HG03280 (cell line): ENCODE measurements around the gene ARID1B.
A peak's percentile ranks its signal among the peaks of the same experiment; 100 is the strongest.
"Not testable (repeated sequence)": the region's sequence is repeated elsewhere in the genome, so short reads cannot be mapped to it uniquely, and the experiment has no call there.

Source experiments
- ATAC-seq: cut with Tn5 transposase; IDR thresholded peaks from one replicate; pipeline ENCODE4 v1.9.1; 2021; ENCODE audit warnings: mild to moderate bottlenecking, moderate library complexity; ENCODE audit not compliant: unreplicated experiment

ARID1B gene

GRCh38 chr6:156980515-156980914, 203.3 kb downstream of the ARID1B start:
- no peak for ATAC-seq

GRCh38 chr6:156980948-156981347, 203.8 kb downstream of the ARID1B start:
- ATAC-seq: no peak

DNA sequence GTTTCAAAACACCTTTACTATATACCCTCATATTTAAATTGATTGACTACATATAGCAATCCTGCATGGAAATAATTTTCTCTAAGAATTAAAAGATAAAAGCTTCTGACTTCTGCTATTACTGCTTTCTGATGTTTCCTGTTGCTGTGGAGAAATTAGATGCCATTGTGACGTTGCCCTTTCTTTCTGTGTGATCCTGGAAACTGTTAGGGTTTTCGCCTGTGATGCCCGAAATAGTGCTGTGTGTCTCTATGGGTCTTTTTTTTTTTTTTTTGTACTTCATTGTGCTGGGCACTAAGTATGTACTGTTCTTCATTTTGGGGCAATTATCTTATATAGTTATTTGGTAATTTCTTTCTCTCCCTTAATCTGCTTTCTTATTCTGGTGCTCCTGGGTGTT, 205.0 kb downstream of the ARID1B start:
- no peak for ATAC-seq

- ATAC-seq: not testable (repeated sequence)
These were observed 205.7 kb downstream of the ARID1B start for GRCh38 chr6:156982864-156983263.

- peak; percentile 42 for ATAC-seq
These were observed 207.1 kb downstream of the ARID1B start for GRCh38 chr6:156984178-156984738.

GRCh38 chr6:156985309-156985708, 208.1 kb downstream of the ARID1B start:
- ATAC-seq: no peak

DNA sequence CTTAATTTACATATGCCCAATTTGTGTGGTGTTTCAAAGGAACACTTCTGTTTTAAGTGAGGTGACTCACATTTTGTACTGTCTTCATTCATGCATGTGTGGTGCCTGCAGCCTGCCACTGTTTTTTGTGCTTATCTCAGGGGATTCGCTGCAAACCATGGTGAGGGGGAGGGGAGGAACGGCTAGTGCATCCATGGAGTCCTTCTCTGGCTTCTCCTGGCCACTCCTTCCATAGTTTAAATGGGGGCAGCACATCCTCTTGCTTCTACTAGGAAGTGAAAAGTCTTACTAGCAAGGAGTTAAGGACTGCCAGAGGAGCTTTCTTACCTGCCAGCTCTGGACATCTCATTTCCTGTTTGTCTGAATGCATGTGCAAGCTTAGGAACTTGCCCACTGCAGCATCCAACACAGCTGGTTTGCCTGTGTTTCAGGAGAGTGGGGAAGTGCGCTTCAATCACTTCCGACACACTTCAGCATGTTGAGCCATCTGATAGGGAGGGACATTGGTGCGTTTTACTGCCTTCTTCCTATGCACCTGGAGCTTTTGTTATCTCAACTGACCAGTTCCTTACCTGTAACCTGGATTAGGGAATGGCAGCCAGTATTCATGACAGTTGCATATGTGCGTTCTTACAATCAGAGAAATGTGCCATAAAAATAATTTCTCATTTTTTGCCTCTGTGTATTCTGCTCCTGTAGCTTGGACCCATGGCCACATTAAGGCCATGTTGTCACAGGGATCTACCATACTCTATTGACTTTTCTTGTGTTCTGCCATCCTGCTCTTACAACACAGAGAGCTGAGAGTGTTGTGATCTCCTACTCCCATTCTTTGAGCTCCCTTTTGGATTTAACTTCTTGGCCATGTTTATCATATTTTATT, 211.3 kb downstream of the ARID1B start:
- ATAC-seq: peak; percentile 63

DNA sequence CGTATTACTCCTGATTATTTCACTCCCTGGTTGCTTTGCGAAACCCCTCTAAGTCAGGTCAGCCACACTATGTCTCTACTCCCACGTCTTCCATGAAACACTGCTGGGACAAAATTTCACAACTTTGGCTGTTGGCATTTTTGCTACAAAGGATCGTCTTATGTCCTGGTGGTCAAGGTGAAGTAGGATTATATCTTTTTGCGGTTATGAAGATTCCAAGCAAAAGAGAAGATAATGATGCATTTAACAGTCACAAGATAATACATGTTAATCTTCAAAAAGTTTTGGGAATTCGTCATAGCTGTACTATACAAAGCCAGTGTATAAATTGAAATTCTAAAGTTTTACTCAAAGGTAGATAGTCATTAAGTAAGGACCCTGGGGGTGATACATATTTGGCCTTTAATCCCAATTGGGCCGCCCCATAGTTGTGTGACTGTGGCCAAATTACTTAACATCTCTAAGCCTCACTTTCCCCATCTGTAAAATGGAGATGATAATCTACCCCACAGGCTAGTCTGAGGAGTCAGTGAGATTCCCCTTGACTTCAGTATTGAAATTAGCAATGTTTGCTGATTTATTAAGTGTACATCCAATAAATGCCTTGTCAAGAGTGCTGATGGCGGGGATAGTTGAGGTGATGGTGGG, 212.1 kb downstream of the ARID1B start:
- no peak for ATAC-seq

DNA sequence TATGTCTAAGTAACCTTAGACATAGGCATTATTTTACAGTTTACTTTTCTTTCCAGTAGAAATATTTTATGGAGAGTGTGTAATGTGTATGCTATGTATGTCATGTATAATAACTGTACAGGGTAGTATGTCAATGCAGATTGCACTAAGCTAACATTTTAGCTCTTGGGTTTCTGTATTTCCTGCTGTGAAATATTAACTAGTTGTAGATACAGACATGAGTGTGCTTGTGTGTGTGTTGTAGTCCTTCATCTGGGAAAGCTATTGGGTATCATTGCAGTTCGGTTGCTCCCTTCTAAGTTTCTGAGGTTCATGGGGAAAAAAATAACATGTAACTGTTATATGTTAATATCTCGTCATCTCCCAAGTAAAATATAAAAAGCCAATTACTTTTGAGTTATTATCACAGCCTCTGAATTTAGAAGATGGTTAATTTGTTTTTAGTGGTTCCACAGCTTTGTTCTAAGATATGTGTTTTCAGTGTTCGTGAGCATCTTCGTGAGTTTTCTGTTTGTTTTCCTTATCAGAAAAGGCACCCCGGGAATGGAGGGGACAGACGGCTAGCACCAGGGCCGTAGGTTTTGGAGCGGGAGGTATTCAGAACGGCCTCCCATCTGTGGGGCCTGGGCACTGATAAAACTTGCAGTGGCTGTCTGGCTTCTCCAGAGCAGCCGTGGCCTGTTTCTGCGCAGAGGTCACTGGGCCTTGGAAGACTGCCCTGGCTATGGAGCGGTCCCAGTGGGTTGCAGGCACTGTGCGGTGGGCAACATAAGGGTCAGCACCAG, 215.0 kb downstream of the ARID1B start:
- no peak for ATAC-seq

GRCh38 chr6:156993713-156994112, 216.5 kb downstream of the ARID1B start:
- no peak for ATAC-seq

GRCh38 chr6:156994215-156995076, 217.3 kb downstream of the ARID1B start:
- ATAC-seq: no peak

DNA sequence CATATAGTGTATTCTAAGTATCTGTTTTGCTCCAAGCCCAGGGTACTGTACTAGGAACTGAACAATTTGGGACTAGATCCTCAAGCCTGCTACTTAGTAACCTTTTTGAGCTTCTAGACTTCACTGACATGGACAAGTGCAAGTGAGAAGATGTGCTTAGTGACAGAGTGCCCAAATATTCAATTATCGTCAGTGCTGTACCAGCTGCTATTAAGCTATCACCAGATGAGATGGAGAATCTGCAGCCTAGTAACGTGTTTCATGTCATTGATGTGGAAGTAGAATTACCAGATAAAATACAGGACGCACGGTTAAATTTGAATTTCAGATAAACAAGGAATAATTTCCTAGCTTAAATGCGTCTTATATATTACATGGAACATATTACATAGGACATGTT, 218.3 kb downstream of the ARID1B start:
- no peak for ATAC-seq

GRCh38 chr6:156996265-156996664, 219.1 kb downstream of the ARID1B start:
- no peak for ATAC-seq

DNA sequence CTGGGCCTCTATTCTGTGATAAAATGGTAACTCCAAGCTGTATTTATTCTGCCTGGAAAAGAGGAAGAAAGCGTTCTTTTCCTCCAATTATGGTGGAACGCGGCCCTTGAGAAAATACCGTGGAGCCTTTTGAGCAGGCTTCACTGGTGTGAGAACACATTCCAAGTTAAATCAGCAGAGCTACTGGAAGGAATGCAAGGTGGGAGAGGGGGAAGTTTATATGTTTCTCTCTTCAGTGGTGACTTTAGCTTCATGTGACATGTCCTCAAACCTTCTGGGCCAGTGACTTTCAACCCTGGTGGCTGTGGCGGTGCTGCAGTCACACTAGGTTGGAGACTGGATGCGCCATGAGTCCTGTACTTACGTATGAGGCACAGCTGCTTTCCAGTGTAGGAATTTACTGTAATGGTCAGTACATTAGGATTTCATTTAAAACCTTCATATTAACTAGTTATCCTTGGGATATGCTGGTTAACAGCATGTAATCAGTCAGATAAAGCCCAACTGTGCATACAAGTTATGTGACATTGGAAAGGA, 221.7 kb downstream of the ARID1B start:
- no peak for ATAC-seq

DNA sequence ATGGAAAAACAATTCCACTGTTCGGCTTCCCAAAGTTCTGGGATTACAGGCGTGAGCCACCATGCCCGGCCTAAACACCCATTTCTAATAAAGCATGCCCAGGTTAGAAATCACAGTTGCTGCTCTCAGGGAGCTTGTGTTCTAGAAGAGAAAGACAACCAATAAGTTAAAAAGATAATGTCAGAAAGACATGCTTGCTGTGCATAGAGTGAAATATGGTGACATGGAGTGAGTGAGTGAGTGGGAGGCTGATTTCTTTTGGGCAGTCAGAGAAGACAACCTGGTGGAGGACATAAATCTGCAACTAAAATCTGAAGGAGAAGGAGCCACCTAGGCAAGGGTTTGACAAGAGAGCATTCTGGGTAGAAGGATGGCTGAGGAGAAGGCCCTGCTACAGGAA, 222.6 kb downstream of the ARID1B start:
- ATAC-seq: no peak

GRCh38 chr6:157001716-157002115, 224.5 kb downstream of the ARID1B start:
- no peak for ATAC-seq

DNA sequence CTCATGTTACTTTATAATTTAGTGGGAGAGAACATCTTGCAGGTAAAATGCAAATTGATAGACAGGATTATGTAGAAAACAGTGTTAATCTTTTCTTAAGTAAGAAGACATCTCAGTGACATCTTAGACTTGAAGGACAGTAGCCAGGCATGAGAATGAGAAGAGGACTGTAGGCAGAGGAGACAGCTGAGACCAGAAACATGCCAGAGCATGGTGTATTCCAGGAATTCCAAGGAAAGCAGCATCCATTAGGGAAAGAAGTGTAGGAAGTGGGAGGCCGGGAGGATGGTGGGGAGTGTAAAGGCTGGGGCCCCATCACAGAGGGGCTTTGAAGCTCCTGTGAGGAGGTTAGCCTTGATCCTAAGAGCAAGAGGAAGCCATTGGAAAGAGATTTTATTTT, 225.6 kb downstream of the ARID1B start:
- ATAC-seq: no peak

DNA sequence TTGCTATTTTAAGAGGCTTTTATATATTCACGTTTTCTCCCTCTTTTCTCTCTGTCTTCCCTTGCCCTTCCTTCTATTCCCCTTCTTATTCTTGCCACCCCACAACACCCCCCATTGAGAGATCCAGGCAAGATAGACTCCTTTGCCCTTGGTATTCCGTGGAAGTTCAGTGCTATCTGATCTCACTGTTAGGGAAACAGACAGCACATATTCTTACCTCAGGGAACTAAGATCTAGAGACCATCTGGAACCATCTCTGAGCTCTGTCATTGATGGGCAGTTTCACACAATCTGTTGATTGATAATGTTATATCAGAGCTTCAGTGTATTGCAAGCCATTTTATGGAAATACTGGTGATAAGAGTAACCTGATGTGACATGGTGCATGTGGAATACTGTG, 228.8 kb downstream of the ARID1B start:
- ATAC-seq: no peak

- ATAC-seq: no peak
These were observed 231.4 kb downstream of the ARID1B start for GRCh38 chr6:157008568-157008967.

DNA sequence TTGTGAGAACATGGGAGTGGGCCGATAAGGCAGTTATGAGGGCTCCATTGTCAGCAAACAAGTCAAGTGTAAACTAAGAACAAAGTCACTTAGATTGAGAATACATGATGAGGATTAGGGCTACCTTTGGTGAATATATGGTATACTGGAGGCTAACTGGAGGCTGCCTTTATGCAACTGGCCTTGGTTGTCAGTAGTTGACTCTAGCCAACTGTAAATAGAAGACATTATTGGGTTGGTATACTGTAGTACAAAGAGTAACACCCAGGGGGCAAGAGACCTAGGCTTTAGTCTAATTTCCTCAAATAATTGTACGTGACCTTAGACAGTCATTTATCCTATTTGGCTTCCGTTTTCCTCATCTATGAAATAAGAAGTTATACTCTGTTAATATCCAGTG, 235.2 kb downstream of the ARID1B start:
- no peak for ATAC-seq
